GM21619 (cell line): ENCODE data around the gene HERPUD1.

Experiments
- ATAC-seq: cut with Tn5 transposase; IDR thresholded peaks from one replicate; pipeline ENCODE4 v1.9.1; 2021; ENCODE audit not compliant: unreplicated experiment

Gene HERPUD1

DNA sequence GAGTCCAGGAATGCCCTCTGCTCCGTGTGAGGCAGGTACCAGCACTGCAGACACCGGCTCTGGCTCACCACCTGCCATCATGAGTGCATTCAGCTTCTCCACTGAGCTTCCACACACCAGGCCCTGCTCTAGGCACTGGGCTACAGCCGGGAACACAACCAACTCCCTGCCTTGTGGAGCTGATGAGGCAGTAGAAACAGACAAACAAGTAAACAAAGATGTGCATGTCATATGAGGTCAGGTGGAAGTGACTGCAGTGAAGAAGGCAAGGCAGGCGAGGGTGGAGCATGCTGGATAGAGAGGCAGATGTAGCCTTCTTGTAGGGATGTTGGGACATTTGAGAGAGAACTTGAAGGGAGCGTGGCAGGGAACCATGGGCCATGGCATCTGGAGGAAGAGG lies 62.4 kb downstream of the HERPUD1 start:
- no peak for ATAC-seq
